Measurements from ENCODE around the gene DOCK2. TPM values are rescaled to one million over a fixed set of nuclear protein-coding genes. Genes with fewer than 3 reads are reported as not detected.

DOCK2 gene
- total RNA-seq, 1 donor = 167 TPM

- DNase-seq (ENCODE audit: low read depth in 2 of 3, low spot score in 2 of 3) = no peak
Measured at GRCh38 chr5:169881702-169882303, 244.7 kb downstream of the DOCK2 start.

GRCh38 chr5:169886033-169886432 lies 249.0 kb downstream of the DOCK2 start:
- DNase-seq (ENCODE audit: low read depth in 2 of 3, low spot score in 2 of 3) = no peak

- no peak for DNase-seq (ENCODE audit: low read depth in 2 of 3, low spot score in 2 of 3)
Measured at GRCh38 chr5:169886677-169887076, 249.6 kb downstream of the DOCK2 start.

GRCh38 chr5:169889572-169889971 lies 252.5 kb downstream of the DOCK2 start:
- no peak for DNase-seq (ENCODE audit: low read depth in 2 of 3, low spot score in 2 of 3)

- DNase-seq (ENCODE audit: low read depth in 2 of 3, low spot score in 2 of 3) = no peak
Measured at GRCh38 chr5:169893010-169893409, 255.9 kb downstream of the DOCK2 start.

GRCh38 chr5:169893571-169893970 lies 256.5 kb downstream of the DOCK2 start:
- DNase-seq (ENCODE audit: low read depth in 2 of 3, low spot score in 2 of 3) = no peak

- DNase-seq (ENCODE audit: low read depth in 2 of 3, low spot score in 2 of 3) = no peak
Measured at GRCh38 chr5:169895926-169896325, 258.9 kb downstream of the DOCK2 start.

- DNase-seq (ENCODE audit: low read depth in 2 of 3, low spot score in 2 of 3) = no peak
Measured at GRCh38 chr5:169897481-169897880, 260.4 kb downstream of the DOCK2 start.

- DNase-seq (ENCODE audit: low read depth in 2 of 3, low spot score in 2 of 3) = peak in 1 of 3 donors; percentile 33
Measured at GRCh38 chr5:169901896-169902295, 264.8 kb downstream of the DOCK2 start.

GRCh38 chr5:169904059-169904458 lies 267.0 kb downstream of the DOCK2 start:
- DNase-seq (ENCODE audit: low read depth in 2 of 3, low spot score in 2 of 3) = no peak

- DNase-seq (ENCODE audit: low read depth in 2 of 3, low spot score in 2 of 3) = no peak
Measured at GRCh38 chr5:169904508-169904907, 267.4 kb downstream of the DOCK2 start.

GRCh38 chr5:169905017-169905416 lies 267.9 kb downstream of the DOCK2 start:
- DNase-seq (ENCODE audit: low read depth in 2 of 3, low spot score in 2 of 3) = no peak

- no peak for DNase-seq (ENCODE audit: low read depth in 2 of 3, low spot score in 2 of 3)
Measured at GRCh38 chr5:169906745-169907649, 269.9 kb downstream of the DOCK2 start.

GRCh38 chr5:169908864-169909263 lies 271.8 kb downstream of the DOCK2 start:
- DNase-seq (ENCODE audit: low read depth in 2 of 3, low spot score in 2 of 3) = no peak

GRCh38 chr5:169909945-169910344 lies 272.9 kb downstream of the DOCK2 start:
- DNase-seq (ENCODE audit: low read depth in 2 of 3, low spot score in 2 of 3) = no peak

GRCh38 chr5:169910393-169910792 lies 273.3 kb downstream of the DOCK2 start:
- no peak for DNase-seq (ENCODE audit: low read depth in 2 of 3, low spot score in 2 of 3)

GRCh38 chr5:169911448-169912212 lies 274.6 kb downstream of the DOCK2 start:
- no peak for DNase-seq (ENCODE audit: low read depth in 2 of 3, low spot score in 2 of 3)

- DNase-seq (ENCODE audit: low read depth in 2 of 3, low spot score in 2 of 3) = no peak
Measured at GRCh38 chr5:169913479-169913878, 276.4 kb downstream of the DOCK2 start.

GRCh38 chr5:169914766-169915165 lies 277.7 kb downstream of the DOCK2 start:
- no peak for DNase-seq (ENCODE audit: low read depth in 2 of 3, low spot score in 2 of 3)

GRCh38 chr5:169917500-169917899 lies 280.4 kb downstream of the DOCK2 start:
- no peak for DNase-seq (ENCODE audit: low read depth in 2 of 3, low spot score in 2 of 3)

- DNase-seq (ENCODE audit: low read depth in 2 of 3, low spot score in 2 of 3) = no peak
Measured at GRCh38 chr5:169918228-169918627, 281.2 kb downstream of the DOCK2 start.
